GM20431 (cell line): ENCODE measurements around the gene ATP9B.
"Not testable (repeated sequence)": the region's sequence is repeated elsewhere in the genome, so short reads cannot be mapped to it uniquely, and the experiment has no call there.

Source experiments
- in situ Hi-C: fragments of 300-500 bp; cut with MseI, MboI; formaldehyde crosslinking; loops from one replicate; pipeline ENCODE4 v1.15.0; 2020; ENCODE audit warnings: low sequenced_read_pairs; ENCODE audit not compliant: unreplicated experiment

Gene ATP9B

GRCh38 chr18:79071037-79071436 is 1.8 kb downstream of the ATP9B start:
- in situ Hi-C loops, result no loop called here

- in situ Hi-C loops, result no loop called here
Observed at GRCh38 chr18:79071503-79072210, 2.5 kb downstream of the ATP9B start.

GRCh38 chr18:79072655-79073054 is 3.5 kb downstream of the ATP9B start:
- in situ Hi-C loops, result not testable (repeated sequence)

- in situ Hi-C loops, result no loop called here
Observed at GRCh38 chr18:79077181-79077580, 8.0 kb downstream of the ATP9B start.

- in situ Hi-C loops, result not testable (repeated sequence)
Observed at GRCh38 chr18:79078791-79079190, 9.6 kb downstream of the ATP9B start.

- in situ Hi-C loops, result no loop called here
Observed at GRCh38 chr18:79092874-79093273, 23.7 kb downstream of the ATP9B start.

GRCh38 chr18:79093986-79094385 is 24.8 kb downstream of the ATP9B start:
- in situ Hi-C loops, result no loop called here

- in situ Hi-C loops, result no loop called here
Observed at GRCh38 chr18:79095216-79095615, 26.0 kb downstream of the ATP9B start.

- in situ Hi-C loops, result no loop called here
Observed at GRCh38 chr18:79100944-79101343, 31.8 kb downstream of the ATP9B start.

- in situ Hi-C loops, result no loop called here
Observed at GRCh38 chr18:79102886-79103285, 33.7 kb downstream of the ATP9B start.

- in situ Hi-C loops, result no loop called here
Observed at GRCh38 chr18:79104137-79104536, 34.9 kb downstream of the ATP9B start.

- in situ Hi-C loops, result no loop called here
Observed at GRCh38 chr18:79105455-79105854, 36.3 kb downstream of the ATP9B start.

- in situ Hi-C loops, result no loop called here
Observed at GRCh38 chr18:79106084-79106483, 36.9 kb downstream of the ATP9B start.

- in situ Hi-C loops, result no loop called here
Observed at GRCh38 chr18:79107886-79108285, 38.7 kb downstream of the ATP9B start.

GRCh38 chr18:79108549-79109215 is 39.5 kb downstream of the ATP9B start:
- in situ Hi-C loops, result no loop called here

- in situ Hi-C loops, result no loop called here
Observed at GRCh38 chr18:79111483-79111882, 42.3 kb downstream of the ATP9B start.

- in situ Hi-C loops, result no loop called here
Observed at GRCh38 chr18:79117385-79117784, 48.2 kb downstream of the ATP9B start.

GRCh38 chr18:79117788-79118187 is 48.6 kb downstream of the ATP9B start:
- in situ Hi-C loops, result no loop called here

- in situ Hi-C loops, result no loop called here
Observed at GRCh38 chr18:79118797-79119196, 49.6 kb downstream of the ATP9B start.

- in situ Hi-C loops, result no loop called here
Observed at GRCh38 chr18:79121746-79122474, 52.7 kb downstream of the ATP9B start.

GRCh38 chr18:79123948-79124347 is 54.8 kb downstream of the ATP9B start:
- in situ Hi-C loops, result no loop called here
